HepG2 (cell line): ENCODE data around the gene SLC22A23. TPM values are rescaled to one million over a fixed set of nuclear protein-coding genes. Genes with fewer than 3 reads are reported as not detected.
A peak's percentile ranks its signal among the peaks of the same experiment; 100 is the strongest.

ENCODE experiments used
- ARNTL ChIP-seq: sonication (generic); formaldehyde crosslinking; IDR thresholded peaks from 2 replicates; pipeline ENCODE4 v1.4.0; 2020; ENCODE audit warnings: mild to moderate bottlenecking, missing genetic modification reagents
- DMTF1 ChIP-seq: sonication (generic); formaldehyde crosslinking; IDR thresholded peaks from 2 replicates; pipeline ENCODE4 v1.4.0; 2020; ENCODE audit warnings: mild to moderate bottlenecking, missing genetic modification reagents
- FUBP1 ChIP-seq: sonication (generic); formaldehyde crosslinking; IDR thresholded peaks from 2 replicates; pipeline ENCODE4 v1.5.1; 2020; ENCODE audit warnings: missing genetic modification reagents, mild to moderate bottlenecking, borderline replicate concordance
- HNRNPH1 ChIP-seq: fragments of 200-400 bp; formaldehyde crosslinking; optimal IDR thresholded peaks from 2 replicates; pipeline ENCODE3; 2017; ENCODE audit warnings: mild to moderate bottlenecking, low read depth, low read length
- IRX3 ChIP-seq: sonication (generic); formaldehyde crosslinking; IDR thresholded peaks from 2 replicates; pipeline ENCODE4 v1.8.1; 2023; ENCODE audit warnings: mild to moderate bottlenecking, low read depth, missing genetic modification reagents, borderline replicate concordance
- KDM2A ChIP-seq: sonication (generic); formaldehyde crosslinking; IDR thresholded peaks from 2 replicates; pipeline ENCODE4 v1.4.0; 2020; ENCODE audit warnings: low read depth, missing genetic modification reagents, borderline replicate concordance
- NAIF1 ChIP-seq: sonication (generic); formaldehyde crosslinking; IDR thresholded peaks from 2 replicates; pipeline ENCODE4 v1.5.0; 2020; ENCODE audit warnings: mild to moderate bottlenecking, missing genetic modification reagents, borderline replicate concordance
- NR2F2 ChIP-seq: IDR thresholded peaks from 2 replicates; pipeline ENCODE4 v1.6.1; 2012; ENCODE audit warnings: low read depth, inconsistent platforms, borderline replicate concordance
- RFX1 ChIP-seq: fragments of 450-650 bp; IDR thresholded peaks from 2 replicates; pipeline ENCODE4 v1.6.1; 2017
- SIX1 ChIP-seq: sonication (generic); formaldehyde crosslinking; IDR thresholded peaks from 2 replicates; pipeline ENCODE4 v1.4.0; 2020; ENCODE audit warnings: missing genetic modification reagents, borderline replicate concordance
- TAF1 ChIP-seq: sonication (generic); formaldehyde crosslinking; IDR thresholded peaks from 2 replicates; pipeline ENCODE4 v1.4.0; 2020; ENCODE audit warnings: missing genetic modification reagents
- ZBTB8A ChIP-seq: sonication (generic); formaldehyde crosslinking; IDR thresholded peaks from 2 replicates; pipeline ENCODE4 v1.4.0; 2020; ENCODE audit warnings: mild to moderate bottlenecking, low read depth, missing genetic modification reagents, borderline replicate concordance
- ZNF160 ChIP-seq: sonication (generic); formaldehyde crosslinking; IDR thresholded peaks from 2 replicates; pipeline ENCODE4 v1.8.0; 2022; ENCODE audit warnings: mild to moderate bottlenecking, inconsistent platforms, missing genetic modification reagents
- ZNF383 ChIP-seq: sonication (generic); formaldehyde crosslinking; IDR thresholded peaks from 2 replicates; pipeline ENCODE4 v1.4.0; 2020; ENCODE audit warnings: missing genetic modification reagents, mild to moderate bottlenecking, borderline replicate concordance
- ZNF468 ChIP-seq: sonication (generic); formaldehyde crosslinking; IDR thresholded peaks from 2 replicates; pipeline ENCODE4 v1.8.0; 2022; ENCODE audit warnings: mild to moderate bottlenecking, moderate library complexity, missing genetic modification reagents
- ZNF496 ChIP-seq: sonication (generic); formaldehyde crosslinking; IDR thresholded peaks from 2 replicates; pipeline ENCODE4 v1.8.1; 2023; ENCODE audit warnings: mild to moderate bottlenecking, moderate library complexity, missing genetic modification reagents; ENCODE audit not compliant: insufficient replicate concordance
- ZNF609 ChIP-seq: sonication (generic); formaldehyde crosslinking; IDR thresholded peaks from 2 replicates; pipeline ENCODE4 v1.4.0; 2020; ENCODE audit warnings: mild to moderate bottlenecking, missing genetic modification reagents, borderline replicate concordance
- ZNF629 ChIP-seq: sonication (generic); formaldehyde crosslinking; conservative IDR thresholded peaks from 2 replicates; pipeline ENCODE4 v1.5.0; 2020; ENCODE audit warnings: missing genetic modification reagents
- ZNF644 ChIP-seq: IDR thresholded peaks from 2 replicates; pipeline ENCODE4 v1.6.1; 2016; ENCODE audit warnings: low read depth
- ZNF674 ChIP-seq: sonication (generic); formaldehyde crosslinking; IDR thresholded peaks from 2 replicates; pipeline ENCODE4 v1.5.0; 2020; ENCODE audit warnings: low read depth, mild to moderate bottlenecking, missing genetic modification reagents
- polyA plus RNA-seq, 8 experiments: library from polyadenylated mRNA; depleted of rRNA in 3 of 8; stranded (reverse) in 7 of 8; unstranded in 1 of 8; fragments of >200 nt; fragmentation: Illumina TruSeq in 4 of 8; extraction: Trizol in 4 of 8; gene quantifications; 2 replicates each; pipeline versions ENCODE4 v1.2.1 to v1.2.3, GENCODE V29; 2011 to 2016; ENCODE audit warnings: low read depth in 4 of 8, missing spikeins in 1 of 8, mixed read lengths in 1 of 8; ENCODE audit not compliant: insufficient read depth in 1 of 8
- total RNA-seq, 5 experiments: library from RNA; depleted of rRNA; stranded (reverse); fragments of >200 nt; fragmentation: Illumina TruSeq; extraction: Trizol; gene quantifications; 2 replicates each; pipeline ENCODE4 v1.2.3, GENCODE V29; 2016; ENCODE audit warnings: low read depth in 1 of 5

Gene SLC22A23
- total and polyA plus RNA-seq, 2 of the 13 experiments (the other 11 are each of a cell fraction or from before 2014, with no cell fraction given) = 11.8 to 17.5 TPM

- TF ChIP-seq DMTF1 (CRISPR knock-in tag) = 0 out of 2 replicates have a peak, but pooled peaks have one; percentile 13
- peak; percentile 4; the same call in 1 of the 2 replicates for TF ChIP-seq NR2F2
- TF ChIP-seq ZNF609 (CRISPR knock-in tag) = peak; percentile 61; the same call in 1 of the 2 replicates
- TF ChIP-seq ZNF496 = no peak
- 0 out of 2 replicates have a peak, but pooled peaks have one; percentile 7 for TF ChIP-seq ARNTL (CRISPR knock-in tag)
- TF ChIP-seq ZNF160 (CRISPR knock-in tag) = no peak
- TF ChIP-seq ZNF629 (CRISPR knock-in tag) = no peak
- no peak for TF ChIP-seq NAIF1 (CRISPR knock-in tag)
- TF ChIP-seq ZNF468 (CRISPR knock-in tag) = no peak
- no peak; the same call in 1 of the 2 replicates for TF ChIP-seq TAF1 (CRISPR knock-in tag)
- TF ChIP-seq KDM2A = peak; percentile 78; the same call in 1 of the 2 replicates
- no peak for TF ChIP-seq ZBTB8A
- TF ChIP-seq ZNF383 (CRISPR knock-in tag) = no peak
- no peak for TF ChIP-seq ZNF674 (CRISPR knock-in tag)
- TF ChIP-seq HNRNPH1 = no peak
- TF ChIP-seq IRX3 (CRISPR knock-in tag) = no peak
- TF ChIP-seq ZNF644 (CRISPR knock-in tag) = no peak
- TF ChIP-seq FUBP1 (CRISPR knock-in tag) = no peak
- no peak for TF ChIP-seq RFX1
- no peak for TF ChIP-seq SIX1 (CRISPR knock-in tag)
These were observed 1.1 kb downstream of the SLC22A23 start (continued) for GRCh38 chr6:3455569-3456394.
